Measurements from ENCODE around the gene GATAD2A. TPM values are rescaled to one million over a fixed set of nuclear protein-coding genes. Genes with fewer than 3 reads are reported as not detected.

The GATAD2A gene
- total RNA-seq, 1 donor = 66.5 TPM

Other genes with a start within 250 kb of the GATAD2A start
- 0.10 TPM for gene MEF2B, start 235.4 kb upstream of the GATAD2A start, total RNA-seq
- gene BORCS8, start 213.5 kb upstream of the GATAD2A start, total RNA-seq = 4.6 TPM
- gene RFXANK, start 213.4 kb upstream of the GATAD2A start, total RNA-seq = 30.4 TPM
- gene NR2C2AP, start 202.3 kb upstream of the GATAD2A start, total RNA-seq = 8.0 TPM
- gene NCAN, start 193.7 kb upstream of the GATAD2A start, total RNA-seq = not detected
- not detected for gene TM6SF2, start 132.4 kb upstream of the GATAD2A start, total RNA-seq
- 23.5 TPM for gene SUGP1, start 85.2 kb upstream of the GATAD2A start, total RNA-seq
- 55.8 TPM for gene MAU2, start 84.8 kb upstream of the GATAD2A start, total RNA-seq
- gene TSSK6, start 109.9 kb downstream of the GATAD2A start, total RNA-seq = 6.3 TPM
- 68.8 TPM for gene NDUFA13, start 110.5 kb downstream of the GATAD2A start, total RNA-seq
- 0.10 TPM for gene YJEFN3, start 123.2 kb downstream of the GATAD2A start, total RNA-seq
- 0.31 TPM for gene CILP2, start 132.6 kb downstream of the GATAD2A start, total RNA-seq
- gene PBX4, start 213.0 kb downstream of the GATAD2A start, total RNA-seq = 12.7 TPM
- 21.9 TPM for gene LPAR2, start 222.5 kb downstream of the GATAD2A start, total RNA-seq
- 48.6 TPM for gene GMIP, start 238.0 kb downstream of the GATAD2A start, total RNA-seq

Data from mononuclear cell (primary cell).